GM19452 (cell line): ENCODE measurements around the gene AGBL3.
"Not testable (repeated sequence)": the region's sequence is repeated elsewhere in the genome, so short reads cannot be mapped to it uniquely, and the experiment has no call there.

Source experiments
- ATAC-seq: cut with Tn5 transposase; IDR thresholded peaks from one replicate; pipeline ENCODE4 v1.9.1; 2021; ENCODE audit not compliant: unreplicated experiment

Gene AGBL3

DNA sequence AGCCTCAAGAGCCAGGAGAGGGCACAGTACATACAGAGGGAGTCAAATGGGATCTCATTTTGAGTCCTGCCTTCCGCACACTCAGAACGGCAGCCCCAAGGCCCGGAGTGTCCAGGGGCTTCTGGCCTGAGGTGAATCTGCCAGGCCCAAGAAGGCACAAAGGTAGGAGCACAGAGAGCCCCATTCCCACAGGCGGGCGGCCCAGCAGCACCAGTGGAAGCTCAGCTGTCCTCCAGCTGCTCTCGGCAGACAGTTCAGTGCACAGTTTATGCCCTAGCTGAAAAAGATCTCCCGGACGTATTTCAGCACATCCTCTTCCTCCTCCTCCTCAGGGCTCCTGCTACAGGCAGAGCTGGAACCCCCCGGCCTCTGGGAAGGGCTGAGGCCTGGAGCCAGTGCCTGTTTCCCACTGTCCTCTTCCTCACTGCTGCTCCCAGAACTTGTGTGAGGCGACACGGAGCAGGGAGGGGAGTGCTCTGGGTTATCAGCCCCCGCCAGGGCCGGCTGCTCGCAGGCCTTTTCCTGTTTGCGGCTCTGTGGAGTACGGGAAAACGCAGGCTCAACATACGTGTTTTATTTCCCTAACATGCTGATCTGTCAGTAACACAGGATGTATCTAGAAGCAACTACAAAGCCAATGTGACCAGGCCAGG is 180.2 kb downstream of the AGBL3 start:
- no peak for ATAC-seq

DNA sequence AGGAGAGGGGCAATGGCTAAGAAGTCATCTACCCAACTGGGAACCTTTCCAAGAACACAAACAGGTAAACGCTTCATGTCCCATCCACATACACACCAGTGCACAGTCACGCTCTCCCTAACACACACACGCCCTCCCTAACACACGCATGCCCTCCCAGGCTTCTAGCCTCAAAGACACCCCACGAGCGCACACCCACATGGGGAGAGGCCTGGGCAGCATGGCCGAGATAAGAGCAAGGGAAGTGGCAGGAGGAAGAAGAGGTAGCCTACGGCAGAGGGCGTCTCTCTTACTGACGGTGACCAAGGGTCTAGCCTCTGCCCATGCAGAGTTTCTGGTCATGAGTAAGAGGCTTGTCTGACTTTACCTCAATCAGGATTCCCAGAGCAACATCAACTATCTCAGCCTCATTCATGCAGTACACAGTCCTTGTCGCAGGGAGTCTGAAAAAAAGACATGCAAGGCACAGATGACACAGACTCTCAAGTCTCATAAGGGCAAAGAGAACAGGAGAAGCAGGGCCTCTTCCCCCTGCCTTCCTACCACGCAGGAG is 181.1 kb downstream of the AGBL3 start:
- ATAC-seq = no peak

DNA sequence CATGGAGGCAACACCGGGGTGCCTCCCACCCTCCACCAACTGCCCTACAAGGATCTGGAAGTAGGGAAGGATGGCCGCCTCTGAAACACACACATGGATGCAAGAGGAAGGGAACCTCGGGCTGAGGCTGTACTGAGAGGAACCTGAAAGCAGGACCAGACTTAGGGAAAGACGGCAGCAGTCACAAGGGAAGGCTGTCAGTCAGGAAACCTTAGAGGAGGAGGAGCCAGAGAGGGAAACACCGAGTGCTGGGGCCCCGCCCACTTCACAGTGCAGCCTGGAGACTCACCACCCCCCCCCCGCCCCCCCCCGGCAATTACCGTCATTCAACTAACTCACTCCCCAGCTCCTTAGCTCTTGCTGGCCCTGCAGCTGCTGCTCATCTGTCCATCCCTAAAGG is 181.7 kb downstream of the AGBL3 start:
- no peak for ATAC-seq

DNA sequence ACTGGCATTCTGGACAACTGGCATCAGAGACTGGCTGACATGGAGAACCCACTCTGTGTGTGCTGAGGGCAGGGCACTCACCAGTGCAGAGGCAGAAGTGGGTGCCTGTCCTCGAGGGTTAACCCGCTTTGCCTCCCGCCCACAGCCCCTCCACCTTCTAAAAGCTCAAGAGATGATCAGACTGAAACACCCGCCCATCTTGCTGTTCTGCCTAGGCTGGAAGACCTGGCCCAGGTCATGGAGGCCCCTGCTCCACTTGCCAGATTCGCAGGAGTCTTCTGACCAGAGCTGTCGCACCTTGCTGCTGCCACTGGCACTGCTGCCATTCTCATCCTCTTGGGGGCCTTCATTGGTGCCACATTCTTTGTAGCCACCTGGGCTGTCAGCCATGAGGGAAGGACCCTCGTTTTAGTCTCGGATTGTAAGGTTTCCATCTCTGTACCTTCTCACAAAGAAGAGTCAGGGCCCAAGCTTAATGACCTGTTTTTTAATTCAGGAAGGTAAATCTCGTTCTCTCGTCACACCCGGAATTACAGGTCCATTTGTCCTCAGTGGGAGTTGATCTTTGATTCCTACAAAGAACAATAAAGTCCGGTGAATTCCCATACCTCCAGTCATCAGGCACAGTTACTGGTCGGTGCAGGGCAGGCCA is 182.3 kb downstream of the AGBL3 start:
- no peak for ATAC-seq

DNA sequence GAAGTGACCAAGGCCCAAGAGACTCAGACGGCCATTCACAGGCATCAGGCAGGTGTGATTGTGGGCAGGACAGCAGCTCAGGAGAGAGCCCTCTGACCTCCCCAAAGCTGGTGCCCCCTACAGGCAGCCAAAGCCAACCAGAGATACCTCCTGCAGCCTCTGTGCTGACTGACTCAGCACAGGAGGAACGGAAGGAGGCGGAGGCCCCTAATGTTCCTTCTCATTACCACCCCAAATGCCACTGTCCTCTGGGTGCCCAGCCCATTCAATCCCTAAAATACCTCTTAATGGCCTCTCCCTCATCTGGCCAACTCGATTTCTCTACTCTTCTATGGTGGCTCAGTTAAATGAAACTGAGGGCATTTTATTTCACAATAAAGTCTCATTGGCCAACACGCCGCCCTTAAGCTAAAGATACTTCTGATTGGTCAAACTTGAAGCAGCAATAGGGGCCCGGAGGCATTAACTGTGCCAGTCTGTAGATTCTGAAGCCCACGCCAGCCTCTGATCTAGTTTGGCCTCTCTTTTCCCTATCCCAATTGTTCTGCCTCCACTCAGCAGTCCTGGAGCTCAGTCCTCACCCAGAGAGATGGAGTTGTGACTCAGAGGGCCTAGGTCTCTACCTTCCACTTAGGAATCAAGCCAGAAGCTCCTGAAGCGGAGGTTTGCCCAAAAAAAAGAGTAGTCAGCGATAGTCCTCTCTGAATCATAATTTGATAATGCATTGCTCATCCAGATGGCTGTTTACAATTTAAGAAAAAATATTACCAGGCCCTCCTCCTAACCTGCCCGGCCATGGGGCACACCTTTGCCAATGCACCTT is 183.0 kb downstream of the AGBL3 start:
- ATAC-seq = peak; percentile 35

DNA sequence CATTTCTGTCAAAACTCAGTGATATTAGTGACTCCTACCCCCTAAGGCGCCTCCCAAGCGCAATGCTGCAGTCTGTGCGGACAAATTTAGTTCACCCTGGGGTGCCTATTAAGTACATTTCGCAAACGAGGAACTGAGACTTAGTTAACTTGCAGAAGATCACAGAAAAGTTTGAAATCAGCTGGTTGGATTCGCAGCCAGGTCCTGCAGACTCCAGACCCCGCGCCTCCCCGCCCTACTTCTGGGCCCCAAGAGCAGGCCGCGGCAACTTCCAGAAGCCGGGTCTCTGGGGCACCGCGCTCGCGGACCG is 183.6 kb downstream of the AGBL3 start:
- ATAC-seq = peak; percentile 4

DNA sequence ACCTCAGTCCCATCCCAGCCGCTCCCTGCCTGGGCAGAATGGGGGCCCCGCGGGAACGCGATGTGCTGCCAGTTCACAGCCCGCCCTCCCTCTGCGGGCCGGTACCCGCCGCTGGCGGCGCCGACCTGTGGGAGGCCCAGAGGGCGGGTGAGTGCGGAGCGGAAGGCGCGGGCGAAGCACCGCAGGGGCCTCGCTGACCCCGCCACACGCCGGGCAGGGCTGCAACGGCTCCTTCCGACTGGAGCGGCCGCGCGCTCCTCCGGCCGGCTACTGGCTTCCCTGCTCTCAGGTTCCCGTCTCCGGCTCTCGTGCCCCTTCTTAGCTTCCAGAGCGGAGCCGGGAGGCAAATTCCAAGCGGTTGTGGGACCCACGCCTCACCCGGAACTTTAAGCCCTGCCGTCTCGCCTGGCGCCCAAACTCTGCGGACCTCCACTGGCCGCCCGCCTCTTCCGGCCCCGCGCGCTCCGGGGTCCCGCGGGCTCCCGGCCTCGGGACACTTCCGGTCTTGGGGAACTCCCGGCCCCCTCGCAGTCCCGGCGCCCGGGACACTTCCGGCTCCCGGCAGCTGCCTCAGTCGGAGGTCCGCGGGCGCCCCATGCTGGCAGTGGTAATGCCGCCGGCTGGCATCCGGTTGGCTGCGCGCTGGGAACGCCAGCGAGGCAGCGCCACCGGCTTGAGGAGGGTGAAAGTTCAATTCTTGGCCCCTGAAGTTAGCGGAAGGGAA is 184.1 kb downstream of the AGBL3 start, which contains the start of gene CYREN:
TSS of gene CYREN (minus strand) at position 434 of the 724 bp plus-strand sequence. CDS start 1,785 bp downstream, outside the sequence.
- peak; percentile 70 for ATAC-seq

DNA sequence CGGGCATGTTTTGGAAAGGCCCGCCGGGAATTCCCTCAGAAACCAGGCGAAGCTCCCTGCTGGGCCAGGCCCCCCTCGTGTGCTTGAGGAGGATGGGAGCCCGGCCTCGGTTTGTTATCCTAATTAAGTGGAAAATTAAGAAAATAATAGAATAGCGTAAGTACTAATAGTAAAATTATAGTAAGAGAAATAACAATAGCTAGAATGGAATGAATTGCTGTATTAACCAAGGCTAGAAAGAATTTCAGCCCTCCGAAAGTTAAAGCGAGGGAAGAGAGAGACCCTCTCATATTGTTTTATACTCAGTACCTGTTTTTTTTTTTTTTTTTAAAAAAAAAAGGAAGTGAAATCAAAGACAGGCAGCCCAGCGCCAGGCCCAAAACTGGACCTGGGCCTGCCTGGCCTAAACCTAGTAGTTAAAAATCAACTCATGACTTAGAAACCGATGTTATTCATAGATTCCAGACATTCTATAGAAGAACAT is 184.7 kb downstream of the AGBL3 start:
- peak; percentile 37 for ATAC-seq

DNA sequence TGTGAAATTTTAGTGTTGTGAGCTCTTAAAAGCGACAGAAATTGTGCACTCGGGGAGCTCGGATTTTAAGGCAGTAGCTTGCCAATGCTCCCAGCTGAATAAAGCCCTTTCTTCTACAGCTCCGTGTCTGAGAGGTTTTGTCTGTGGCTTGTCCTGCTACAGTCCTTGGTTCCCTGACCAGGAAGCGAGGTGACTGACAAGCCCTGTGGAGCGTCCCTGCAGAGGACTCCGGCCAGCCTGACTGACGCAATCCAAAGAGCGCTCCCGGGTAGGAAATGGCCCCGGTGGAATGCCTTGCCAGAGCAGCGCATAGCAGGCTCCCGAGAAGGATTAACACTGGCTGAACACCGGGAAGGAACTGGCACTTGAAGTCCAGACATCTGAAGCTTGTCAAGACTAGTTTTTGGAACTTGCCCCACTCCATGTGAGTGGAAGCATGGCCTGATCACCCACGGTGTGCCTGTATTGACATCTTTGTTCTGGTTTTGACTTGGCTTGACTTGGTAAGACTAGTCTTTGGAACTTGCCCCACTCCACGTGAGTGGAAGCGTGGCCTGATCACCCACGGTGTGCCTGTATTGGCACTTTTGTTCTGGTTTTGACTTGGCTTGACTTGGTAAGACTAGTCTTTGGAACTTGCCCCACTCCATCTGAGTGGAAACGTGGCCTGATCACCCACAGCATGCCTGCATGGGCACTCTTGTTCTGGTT is 185.4 kb downstream of the AGBL3 start:
- not testable (repeated sequence) for ATAC-seq

DNA sequence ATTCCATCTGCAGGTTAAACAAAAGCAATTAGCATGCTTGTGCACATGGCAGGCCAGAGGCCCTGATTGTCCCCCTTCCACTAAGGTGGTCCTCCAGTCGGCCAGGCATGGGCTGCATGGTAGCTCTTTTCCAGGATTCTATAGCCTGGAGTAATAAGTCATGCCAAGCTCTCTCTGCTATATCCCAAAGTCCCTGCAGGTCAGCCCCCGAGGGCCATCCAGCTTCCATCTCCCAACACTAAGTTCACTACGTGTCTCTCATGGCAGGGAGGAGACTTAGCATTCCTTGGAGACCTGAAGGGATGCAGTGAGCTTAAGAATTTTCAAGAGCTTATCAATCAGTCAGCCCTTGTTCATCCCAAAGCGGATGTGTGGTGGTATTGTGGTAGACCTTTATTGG is 187.6 kb downstream of the AGBL3 start:
- not testable (repeated sequence) for ATAC-seq

DNA sequence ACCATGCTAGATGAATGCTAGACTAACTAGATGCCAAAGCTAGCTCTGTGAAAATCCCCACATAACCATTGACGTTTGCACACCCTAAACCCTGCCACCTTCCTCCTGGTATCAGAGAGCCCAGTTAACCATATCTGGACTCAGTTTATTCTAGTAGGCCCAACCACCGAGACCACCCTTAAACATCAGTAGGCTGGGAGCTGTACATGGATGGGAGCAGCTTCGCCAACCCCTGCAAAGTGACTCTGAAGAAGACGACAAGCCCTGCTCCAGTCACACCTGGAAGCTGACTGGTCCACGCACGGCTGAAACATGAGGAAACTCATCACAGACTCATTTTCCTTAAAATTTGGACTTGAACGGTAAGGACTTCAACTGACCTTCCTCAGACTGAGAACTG is 188.6 kb downstream of the AGBL3 start:
- ATAC-seq = no peak

DNA sequence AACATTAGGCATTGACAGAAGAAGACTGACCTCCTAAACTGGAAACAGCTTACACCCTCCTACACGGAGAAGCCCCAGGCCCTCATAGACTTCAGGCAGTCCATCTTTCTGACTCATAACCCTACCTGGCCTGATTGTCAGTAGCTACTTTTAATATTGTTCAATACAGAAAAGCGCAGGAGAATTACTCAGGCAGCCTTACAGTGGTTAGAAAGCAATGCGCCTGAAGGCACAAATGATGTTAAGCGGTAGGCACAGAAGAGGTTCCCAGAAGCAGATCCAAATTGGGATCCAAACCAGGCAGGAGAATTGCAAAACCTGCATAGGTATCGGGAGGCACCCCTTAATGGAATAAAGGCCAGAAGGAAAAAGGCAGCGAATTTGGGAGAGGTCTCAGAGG is 189.6 kb downstream of the AGBL3 start:
- no peak for ATAC-seq

DNA sequence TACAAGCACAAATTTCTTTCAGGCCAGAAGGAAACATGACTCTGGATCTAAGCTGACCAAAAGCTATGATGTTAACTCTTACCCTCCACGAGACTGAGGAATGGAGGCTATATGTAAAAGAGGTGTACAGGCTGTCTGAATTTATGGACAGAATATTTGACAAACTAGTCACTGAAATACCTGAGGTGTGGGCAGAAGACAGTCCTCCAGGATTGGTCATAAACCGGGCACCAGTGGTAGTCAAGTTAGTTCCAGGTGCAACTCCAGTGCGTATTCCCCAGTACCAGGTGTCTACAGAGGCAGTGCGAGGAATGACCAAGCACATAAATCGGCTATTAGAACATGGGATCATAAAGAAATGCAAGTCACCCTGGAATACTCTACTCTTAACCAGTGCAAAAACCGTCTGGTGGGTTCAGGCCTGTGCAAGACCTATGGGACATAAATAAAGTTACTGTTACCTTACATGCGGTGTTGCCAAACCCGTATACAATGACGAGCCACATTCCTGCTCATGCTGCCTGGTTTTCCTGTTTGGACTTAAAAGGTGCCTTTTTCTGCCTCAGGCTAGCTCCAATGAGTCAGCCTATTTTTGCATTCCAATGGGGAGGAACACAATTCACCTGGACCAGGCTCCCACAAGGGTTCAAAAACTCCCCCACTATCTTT is 190.9 kb downstream of the AGBL3 start:
- ATAC-seq = no peak

DNA sequence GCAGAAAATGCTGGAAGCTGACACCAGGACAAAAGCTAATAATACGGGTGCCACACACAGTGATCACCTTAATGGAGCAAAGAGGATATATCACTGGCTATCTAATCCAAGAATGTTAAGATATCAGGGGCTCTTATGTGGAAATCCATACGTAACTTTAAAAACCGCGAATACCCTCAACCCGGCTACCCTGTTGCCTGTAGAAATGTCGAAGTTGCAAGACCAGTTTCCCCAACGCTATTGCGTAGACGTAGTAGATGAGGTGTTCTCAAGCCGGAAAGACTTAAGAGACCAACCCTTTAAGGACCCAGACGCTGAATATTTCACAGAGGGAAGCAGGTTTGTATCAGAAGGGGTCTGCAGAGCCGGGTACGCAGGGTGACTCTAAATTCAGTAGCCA is 192.1 kb downstream of the AGBL3 start:
- no peak for ATAC-seq

DNA sequence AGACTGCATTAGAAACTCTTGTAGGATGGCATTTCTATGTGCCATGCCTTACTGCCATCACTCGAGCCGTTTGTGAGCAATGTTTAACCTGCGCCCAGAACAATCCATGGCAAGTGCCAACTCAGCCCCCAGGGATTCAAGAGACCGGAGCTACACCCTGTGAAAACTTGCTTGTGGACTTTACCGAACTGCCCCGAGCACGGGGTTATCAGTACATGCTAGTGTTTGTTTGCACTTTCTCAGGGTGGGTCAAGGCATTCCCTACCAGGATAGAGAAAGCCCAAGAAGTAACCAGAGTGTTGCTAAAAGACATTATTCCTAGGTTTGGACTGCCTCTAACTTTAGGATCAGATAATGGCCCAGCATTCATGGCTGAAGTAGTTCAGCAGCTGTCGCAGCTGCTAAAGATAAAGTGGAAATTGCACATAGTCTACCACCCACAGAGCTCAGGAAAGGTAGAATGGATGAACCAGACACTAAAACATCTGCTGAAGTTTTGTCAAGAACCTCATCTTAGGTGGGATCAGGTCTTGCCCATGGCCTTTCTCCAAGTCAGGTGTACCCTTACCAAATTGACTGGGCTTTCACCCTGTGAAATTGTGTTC is 193.1 kb downstream of the AGBL3 start:
- ATAC-seq = no peak

DNA sequence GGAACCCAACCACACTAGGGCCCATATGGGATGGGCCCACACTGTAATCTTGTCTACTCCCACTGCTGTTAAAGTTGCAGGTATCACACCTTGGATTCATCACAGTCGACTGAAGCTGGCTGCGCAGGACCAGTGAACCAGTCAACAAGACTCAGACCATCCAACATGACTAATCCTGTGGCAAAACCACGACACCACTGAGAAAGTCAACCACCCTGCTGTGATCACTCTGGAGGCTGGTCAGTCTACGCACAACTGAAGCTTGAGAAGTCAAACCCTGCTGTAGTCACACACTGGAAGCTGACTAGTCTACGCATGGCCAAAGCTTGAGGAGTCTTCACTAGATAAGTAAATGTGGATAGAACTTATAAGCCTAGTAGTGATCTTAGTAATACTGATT is 193.8 kb downstream of the AGBL3 start:
- ATAC-seq = no peak

DNA sequence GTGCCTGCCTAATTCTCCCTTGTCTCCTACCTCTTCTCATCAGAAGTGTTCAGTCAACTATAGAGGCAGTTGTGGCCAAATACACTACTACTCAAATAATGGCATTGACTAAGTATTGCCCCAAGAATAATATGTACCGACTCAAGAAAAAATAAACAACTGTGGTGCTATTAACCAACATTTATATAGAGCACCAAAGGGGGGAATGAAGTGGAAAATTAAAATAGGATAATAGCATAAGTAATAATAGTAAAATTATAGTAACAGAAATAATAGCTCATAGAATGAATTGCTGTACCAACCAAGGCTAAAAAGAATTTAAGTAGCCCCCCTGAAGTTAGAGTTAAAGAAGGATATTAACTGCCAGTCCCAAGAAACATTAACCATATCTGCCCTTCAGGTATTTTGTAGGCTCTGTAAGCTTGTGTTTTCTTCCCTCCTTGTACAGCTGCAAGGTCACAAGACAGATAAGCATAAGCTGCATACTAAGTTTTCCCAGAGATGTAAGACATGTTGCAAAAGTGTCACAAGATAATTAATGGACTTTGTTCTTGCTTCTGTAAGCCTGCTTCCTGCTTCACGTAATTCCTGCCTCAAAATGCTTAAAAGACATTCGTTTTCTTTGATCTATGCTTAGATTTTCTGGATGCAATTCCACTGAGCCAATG is 195.1 kb downstream of the AGBL3 start:
- ATAC-seq = no peak

DNA sequence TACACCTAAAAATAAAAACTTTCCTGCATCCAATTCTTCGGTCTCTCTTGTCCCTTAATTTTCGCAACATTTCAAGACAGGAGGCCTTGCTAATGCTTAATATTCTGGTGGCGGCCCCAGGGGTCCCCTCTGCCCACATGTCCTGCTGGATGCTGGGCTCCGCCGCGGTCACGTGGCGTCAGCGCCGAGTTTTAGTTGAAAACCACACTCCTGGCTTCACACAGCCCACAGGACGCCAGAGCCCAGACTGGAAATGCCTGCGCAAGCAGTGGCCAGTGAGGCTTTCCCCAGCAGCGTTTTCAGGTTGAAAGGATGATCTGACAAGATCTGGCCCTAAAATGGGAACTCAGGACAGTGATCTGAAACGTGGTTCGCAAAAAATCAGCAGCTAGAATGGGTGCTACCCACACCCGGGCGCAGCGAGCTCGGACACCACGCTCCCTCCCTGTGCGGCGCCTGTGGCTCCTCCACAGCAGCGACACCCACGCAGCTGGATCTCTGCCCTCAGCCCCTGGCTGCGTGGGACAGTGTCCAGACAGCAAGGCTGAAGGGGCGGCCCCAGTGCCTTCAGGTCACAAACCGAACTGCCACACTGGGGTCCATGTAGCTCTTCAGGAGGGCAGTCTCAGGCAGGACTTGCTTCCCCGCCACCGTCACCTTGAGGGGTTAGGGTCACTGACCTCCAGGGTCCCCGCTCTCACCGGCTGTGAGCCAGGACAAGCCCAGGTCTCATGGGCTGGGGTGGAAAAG is 195.8 kb downstream of the AGBL3 start:
- ATAC-seq = no peak
